ENCODE data around the gene CHRNB2.

CHRNB2 gene

DNA sequence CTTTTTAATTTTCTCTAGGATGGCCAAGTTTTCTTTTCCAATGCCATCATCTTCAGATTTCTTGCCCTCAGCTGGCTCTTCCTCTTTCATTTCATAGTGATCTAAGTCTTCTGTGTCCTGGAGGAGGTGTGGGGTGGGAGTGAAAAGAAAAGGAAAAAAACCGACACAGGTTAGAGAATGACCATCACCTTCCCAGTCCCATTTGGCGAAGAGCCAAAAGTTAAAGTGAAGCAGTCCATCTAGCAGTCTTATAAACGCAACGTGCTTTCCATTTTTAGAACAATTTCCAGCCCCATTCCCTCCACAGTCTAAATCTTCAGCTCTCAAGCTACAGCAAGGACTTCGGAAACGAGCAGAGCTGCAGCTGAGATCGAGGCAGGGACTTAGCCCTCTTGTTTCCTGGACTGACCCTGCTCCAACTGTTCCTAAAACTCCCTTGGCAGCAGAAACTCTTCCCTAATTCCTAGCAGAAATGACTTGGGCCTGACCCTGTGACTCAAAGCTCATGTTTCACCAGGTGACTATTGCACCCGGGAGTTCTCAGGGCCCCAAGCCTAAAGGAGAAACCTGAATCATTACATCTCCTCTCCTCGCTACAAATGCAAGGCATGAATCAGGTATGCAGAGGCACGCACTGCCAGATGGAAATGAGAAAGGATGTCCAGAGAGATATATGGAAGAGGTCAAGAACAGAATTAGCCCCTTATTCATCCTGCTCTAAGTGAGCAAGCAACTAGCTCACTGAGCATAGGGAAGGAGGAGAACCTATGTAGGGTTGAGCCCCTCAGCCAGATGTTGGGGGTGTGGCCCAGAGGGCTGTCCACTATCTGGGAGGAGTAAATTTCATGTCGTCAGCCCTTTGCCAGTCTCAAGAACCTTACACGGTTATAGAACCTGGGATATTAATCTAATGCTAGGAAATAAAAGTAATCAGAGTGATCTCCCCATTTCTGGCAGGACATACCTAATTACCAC, 14.2 kb upstream of the CHRNB2 start:
- no peak for ATAC-seq

DNA sequence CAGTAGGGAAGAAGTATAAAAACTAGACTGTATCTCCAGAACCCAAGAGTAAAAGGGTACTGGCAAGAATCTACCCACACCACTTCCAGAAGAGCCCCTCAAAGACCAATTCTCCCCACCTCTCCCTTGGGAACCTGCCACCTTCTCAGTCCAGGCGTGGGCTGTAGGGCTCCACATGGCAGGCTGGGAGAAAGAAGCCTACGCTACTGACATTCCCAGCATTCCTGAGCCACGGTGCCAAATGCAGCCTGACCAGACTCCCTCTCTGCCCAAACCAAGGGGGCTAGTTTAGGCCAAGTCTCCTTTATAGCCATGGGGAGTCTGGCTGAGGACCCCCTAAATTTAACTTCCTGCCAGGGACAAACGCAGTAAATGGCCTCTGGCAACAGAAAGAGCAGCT, 11.2 kb upstream of the CHRNB2 start:
- no peak for ATAC-seq

DNA sequence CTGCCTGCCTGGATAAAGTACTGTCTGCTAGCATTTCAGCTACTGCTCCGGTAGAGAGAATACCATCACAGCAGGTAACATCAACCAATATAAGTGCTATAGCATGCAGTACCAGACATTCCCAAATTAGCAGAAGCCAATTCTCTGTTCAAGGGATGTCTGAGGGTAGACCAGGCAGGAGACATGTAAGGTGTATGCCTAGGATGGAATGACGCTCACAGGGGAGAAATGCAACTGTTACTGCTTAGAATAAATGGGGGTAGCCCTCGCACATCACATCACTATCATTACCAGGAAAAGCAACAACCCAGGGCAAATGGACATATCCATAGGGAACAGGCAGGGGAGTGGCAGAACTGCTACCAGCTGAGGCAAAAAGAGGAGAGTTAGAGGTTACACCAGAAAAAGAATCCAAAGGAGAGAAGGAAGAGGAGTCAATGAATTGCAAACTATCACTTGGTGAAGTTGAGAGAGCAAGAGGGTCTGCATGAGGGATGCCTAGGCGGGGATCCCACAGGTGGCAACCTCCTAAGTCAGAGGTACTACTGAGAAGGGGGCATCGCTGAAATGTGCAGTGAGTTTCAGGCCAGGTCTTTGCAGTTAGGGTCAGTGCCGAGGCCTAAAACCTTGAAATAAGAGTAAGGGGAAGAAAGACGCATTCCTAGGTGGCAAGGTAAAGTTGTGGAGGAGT, 10.2 kb upstream of the CHRNB2 start:
- ATAC-seq = no peak

DNA sequence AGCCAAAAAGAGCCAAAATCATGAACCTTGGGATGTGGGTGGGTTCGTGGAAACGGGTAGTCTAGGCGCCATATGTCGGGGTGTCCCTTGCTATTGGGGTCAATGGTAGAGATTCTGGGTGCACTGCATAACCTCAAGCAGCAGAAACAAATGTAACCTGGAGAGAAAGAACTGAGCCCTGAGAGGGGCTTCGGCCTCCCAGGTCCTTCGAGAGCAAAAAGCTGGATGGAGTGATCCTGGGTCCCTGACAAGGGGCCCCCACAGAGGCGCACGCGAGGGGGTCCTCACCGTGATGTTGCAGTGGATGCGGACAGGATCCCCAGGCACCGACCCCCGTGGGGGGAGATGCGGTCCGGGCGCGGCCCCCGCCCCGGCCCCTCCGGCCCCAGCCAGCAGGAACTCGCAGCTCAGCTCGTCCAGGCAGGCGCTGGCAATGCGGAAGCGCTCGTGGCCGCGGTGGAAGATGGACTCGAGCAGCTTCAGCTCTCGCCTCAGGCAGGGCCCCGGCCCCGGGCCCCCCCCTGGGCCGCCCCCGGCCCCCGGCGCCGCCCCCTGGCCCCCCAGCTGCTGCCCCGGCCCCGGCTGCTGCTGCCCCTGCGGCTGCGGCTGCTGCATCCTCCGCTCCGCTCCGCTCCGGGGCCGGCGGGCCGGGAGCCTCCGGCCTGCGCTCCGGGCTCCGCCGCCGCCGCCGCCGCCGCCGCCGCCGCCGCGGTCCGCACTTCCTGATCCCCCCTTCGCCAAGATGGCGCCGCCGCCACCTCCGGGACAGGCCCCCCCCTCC, 9.4 kb upstream of the CHRNB2 start, which contains the start of gene UBE2Q1:
TSS of gene UBE2Q1 (minus strand) at position 724 of the 781 bp plus-strand sequence. CDS start at position 615, 109 bp downstream.
- no peak for ATAC-seq

DNA sequence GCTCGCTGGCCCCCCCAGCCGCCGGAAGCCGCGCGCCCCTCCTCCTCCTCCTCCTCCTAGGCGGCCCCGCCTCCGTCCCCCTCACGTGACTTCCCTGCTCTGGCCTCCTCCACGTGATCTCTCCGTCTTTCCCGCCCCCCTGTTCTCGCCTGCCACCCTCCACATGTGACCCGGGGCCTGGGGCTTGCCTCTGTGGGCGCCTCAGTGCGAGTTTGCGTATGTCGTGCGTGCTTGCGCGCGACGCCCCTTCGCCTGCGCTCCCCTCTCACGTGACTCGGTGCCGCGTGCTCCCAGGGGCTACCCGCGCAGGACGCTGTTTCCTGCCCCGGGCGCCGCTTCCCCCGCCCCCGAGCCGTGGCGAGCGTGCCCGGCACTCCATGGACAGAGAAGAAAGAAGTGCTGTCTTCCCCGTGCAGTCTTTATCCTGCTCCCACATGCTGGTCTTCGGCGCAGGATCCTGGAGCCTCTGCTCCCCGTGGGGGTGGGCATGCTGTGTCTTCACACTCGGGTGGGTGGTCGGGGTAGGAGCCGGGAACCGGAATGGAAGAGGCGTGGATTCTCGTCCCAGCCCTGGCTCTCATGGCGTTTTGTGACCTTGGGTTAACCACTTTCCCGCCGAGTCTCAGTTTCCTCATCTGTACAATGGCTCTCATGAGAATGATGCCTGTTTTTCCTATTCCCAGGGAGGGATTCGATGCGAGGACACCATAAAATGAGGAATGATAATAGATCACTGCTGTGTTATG, 8.7 kb upstream of the CHRNB2 start:
- peak; percentile 95 for ATAC-seq

DNA sequence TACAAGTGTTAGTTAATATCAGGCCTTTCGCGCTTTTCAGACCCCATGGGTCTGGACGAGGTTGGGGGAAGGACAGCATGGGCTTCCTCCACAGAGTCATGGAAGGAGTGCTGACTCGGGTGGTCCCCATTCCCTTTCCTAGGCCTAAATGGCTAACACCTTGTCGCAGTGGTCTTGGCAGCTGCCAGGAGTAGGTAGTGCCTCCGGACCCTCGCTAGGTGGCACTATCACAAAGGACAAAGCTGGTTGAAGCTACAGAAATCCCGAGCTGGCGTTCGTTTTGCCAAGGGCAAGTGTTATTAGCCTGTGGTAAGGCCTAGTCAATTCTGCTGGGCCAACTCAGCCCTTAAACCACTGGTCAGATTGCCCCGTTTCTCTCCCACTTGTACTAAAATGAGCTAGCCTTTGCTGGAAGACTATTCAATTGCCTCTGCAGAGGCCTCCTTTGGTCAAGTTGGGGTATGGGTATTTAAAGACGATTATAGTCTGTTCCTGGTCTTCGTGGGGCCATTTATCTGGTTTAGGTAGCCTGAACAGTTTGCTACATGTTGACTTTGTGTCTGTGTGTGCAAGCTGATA, 8.0 kb upstream of the CHRNB2 start:
- peak; percentile 40 to 44 for ATAC-seq

DNA sequence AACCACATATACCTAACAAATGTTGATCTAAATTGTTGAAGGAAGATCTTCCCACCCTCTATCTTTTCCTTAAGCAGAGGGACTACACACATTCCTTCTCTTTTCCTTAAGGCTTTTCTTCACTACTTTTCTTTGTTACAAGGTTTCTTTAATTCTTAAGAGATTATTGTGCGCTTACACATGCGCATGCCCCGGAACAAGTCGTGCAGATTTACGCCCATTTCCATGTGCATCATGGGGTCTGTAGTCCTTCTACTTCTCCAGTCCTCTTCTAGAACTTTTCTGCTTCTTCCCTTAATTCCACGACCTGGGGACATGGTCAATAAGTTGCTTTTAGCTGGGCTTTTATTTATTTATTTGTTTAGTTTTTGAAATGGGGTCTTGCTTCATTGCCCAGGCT, 1.7 kb upstream of the CHRNB2 start:
- ATAC-seq = no peak

DNA sequence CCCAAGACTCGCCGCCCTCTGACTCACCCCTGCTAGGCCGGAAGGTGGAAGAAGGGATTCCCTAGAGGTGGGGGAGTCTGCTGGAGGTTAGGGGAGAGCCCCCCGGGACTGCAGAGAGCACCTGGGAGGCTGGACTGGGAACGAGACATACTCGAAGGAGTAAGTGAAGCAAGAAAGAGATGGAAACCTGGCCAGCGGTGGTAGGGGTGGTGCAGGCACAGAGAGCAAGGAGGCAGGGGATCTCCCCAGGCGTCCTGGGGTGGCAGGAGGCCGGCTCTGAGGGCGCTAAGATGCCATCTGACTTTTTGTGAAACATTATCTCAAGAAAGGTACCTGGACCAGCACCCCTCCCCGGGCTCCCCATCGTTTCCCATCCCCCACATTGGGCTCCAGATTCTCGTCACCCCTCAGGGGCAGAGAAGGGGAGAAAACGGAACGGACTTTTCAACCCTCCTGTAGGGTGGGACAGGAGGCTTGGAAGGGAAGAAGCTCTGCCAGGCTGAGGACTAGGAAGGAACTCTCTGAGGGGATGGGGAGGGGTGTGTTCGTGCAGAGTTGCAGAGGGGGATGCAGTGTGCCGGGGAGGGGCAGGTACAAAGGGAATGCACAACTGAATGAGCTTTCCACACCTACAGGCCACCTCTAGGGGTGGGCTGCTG, 708 bp downstream of the CHRNB2 start:
- no peak for ATAC-seq

DNA sequence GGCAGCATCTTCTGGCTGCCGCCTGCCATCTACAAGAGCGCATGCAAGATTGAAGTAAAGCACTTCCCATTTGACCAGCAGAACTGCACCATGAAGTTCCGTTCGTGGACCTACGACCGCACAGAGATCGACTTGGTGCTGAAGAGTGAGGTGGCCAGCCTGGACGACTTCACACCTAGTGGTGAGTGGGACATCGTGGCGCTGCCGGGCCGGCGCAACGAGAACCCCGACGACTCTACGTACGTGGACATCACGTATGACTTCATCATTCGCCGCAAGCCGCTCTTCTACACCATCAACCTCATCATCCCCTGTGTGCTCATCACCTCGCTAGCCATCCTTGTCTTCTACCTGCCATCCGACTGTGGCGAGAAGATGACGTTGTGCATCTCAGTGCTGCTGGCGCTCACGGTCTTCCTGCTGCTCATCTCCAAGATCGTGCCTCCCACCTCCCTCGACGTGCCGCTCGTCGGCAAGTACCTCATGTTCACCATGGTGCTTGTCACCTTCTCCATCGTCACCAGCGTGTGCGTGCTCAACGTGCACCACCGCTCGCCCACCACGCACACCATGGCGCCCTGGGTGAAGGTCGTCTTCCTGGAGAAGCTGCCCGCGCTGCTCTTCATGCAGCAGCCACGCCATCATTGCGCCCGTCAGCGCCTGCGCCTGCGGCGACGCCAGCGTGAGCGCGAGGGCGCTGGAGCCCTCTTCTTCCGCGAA, 3.8 kb downstream of the CHRNB2 start:
- no peak for ATAC-seq

DNA sequence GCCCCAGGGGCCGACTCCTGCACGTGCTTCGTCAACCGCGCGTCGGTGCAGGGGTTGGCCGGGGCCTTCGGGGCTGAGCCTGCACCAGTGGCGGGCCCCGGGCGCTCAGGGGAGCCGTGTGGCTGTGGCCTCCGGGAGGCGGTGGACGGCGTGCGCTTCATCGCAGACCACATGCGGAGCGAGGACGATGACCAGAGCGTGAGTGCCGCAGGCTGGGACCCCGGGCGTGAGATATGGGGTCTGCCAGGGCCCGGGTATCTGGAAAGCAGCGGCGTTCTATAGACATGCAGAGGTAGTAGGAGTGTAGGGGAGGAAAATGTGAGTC, 4.3 kb downstream of the CHRNB2 start:
- ATAC-seq = no peak

DNA sequence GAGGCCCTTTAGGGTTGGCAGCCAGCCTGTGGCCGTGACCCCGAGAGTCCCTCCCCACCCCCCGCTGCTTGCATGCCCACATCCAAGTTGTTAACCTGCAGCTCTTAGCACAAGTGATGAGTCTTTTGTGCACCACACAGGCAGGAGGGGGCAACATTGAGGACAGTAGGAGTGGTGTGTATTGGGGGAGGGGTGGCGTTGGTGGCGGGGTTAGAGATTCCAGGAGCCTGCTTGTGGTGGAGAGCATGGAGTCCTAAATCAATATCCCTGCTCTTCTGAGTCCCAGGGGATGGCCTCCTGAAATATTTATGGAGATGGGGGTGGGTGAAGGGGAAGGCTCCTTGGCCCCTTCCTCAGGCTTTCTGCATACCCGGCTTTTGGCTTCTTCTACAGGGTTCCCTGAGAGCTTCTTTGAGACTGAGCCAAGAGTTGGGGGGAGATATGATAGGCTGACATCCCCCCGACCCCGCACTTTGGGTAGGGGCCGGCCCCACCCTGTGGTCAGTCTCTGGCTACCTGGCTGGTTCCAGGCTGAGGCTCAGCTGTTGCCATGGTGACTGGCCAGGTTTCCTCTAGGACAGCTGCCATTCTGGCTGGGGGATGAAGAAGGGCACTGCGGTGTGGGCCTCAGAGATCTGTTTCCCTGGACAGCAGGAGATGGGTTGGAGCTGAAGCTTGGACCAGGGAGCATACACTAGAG, 5.0 kb downstream of the CHRNB2 start:
- no peak for ATAC-seq

DNA sequence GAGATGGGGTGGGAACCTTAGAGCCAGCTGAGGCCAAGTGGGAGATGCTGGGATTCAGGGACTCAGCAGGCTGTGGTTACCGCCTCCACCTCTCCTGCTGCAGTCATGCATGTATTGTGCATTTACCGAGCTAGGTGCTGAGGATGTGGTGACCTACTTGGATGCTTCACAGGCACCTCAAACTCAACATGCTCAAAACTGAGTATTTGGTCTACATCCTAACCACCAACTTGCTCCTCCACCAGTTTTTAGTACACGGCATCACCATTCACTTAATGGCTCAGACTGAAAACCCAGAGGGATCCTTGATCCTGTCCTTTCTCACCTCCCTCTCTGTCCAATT, 5.6 kb downstream of the CHRNB2 start:
- no peak for ATAC-seq

DNA sequence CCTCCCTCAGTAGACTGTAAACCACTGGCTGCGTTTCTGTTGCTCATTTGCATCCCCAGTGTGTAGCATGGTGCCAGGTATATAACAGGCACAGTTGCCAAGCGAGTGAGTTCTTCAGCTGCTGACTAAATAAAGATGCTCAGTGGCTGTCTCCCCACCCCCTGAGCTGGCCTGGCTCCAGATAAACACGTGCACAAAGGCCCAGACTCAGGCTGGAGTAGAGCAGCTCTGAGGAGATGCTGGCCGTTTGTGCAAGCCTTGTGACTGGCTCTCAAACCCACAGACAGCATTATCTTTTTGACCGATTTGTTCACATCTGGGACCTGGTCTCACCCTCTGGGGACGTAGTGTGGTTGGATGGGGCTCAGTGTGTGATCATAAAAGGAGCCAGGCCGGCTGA, 7.1 kb downstream of the CHRNB2 start:
- ATAC-seq = no peak

DNA sequence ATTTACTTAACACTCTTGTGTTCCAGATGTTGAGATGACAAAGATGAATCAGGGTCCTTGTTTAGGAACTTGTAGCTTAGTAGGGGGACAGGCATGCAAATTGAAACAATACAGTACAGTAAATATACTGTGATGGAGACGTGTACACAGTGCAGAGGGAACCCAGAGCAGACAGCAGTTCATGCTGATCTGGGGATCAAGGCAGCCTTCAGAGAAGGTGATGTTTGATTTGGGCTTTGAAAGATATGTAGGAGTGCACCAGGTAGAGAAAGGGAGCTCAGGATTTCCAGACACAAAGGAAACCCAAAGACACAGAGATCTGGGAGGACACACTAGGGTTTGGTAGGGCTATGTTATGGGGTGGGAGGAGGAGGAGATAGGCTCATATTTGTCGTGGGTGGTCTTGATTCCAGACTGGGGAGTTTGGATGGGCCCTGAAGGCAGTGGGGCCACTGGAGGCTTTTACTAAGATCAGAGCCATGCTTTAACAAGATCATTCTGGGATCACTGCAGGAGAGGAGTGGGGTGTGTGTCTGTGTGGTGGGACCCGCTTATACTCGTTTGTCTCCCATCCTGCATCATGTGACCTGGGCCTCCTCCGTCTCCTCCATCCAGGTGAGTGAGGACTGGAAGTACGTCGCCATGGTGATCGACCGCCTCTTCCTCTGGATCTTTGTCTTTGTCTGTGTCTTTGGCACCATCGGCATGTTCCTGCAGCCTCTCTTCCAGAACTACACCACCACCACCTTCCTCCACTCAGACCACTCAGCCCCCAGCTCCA, 7.8 kb downstream of the CHRNB2 start:
- no peak for ATAC-seq

DNA sequence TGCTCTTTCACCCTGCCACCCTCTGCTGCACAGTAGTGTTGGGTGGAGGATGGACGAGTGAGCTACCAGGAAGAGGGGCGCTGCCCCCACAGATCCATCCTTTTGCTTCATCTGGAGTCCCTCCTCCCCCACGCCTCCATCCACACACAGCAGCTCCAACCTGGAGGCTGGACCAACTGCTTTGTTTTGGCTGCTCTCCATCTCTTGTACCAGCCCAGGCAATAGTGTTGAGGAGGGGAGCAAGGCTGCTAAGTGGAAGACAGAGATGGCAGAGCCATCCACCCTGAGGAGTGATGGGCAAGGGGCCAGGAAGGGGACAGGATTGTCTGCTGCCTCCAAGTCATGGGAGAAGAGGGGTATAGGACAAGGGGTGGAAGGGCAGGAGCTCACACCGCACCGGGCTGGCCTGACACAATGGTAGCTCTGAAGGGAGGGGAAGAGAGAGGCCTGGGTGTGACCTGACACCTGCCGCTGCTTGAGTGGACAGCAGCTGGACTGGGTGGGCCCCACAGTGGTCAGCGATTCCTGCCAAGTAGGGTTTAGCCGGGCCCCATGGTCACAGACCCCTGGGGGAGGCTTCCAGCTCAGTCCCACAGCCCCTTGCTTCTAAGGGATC, 8.5 kb downstream of the CHRNB2 start:
- no peak for ATAC-seq

DNA sequence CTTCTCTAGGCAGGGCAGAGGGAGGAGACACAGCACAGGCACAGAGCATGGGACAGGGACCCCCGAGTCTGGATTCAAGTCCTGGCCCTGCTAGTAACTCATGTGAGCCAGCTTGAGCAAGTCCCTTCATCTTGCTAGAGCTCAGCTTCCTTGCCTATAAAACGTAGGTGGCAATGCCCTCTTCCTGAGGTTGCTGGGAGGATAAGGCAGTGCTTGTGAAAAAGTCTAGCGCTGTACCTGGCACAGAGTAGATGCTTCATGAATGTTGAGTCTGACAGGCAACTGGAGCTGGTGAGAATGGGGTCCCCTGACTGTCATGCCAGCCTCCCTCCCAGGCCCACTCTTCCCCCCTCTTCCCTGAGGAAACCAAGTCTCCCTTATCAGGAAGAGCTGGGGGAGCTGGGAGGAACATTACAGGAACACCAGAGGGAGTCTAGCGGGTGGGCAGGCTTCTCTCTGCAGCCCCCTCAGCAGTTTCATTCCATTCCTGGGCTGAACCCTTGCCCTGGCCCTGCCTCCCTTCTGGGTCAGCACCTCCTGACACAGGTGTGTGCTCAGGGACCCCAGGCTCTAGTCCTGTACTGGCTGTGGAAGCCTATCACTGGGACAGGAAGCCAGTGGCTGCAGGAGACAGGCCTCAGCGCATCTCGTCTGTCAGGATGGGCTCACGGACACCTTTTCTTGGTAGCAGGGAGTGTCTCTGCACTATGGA, 9.9 kb downstream of the CHRNB2 start:
- peak in 1 of 2 donors; percentile 23 for ATAC-seq

DNA sequence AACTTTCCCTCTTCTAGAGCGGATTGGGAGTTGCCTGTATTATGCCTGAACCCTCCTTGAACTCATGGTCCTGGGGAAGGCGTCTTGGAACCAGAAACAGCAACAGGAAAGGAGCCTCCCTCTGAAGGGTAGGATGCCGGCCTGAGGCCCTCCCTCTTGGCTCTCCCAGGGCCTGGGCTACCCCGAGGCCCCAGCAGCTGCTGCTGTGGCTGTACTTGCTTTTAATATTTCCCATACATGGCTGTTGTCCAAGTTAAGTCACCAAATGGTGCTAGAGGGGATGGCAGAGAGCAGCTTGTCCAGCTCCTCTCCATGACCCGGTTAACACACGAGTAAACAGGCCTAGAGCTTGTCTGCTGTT, 10.5 kb downstream of the CHRNB2 start:
- no peak for ATAC-seq

DNA sequence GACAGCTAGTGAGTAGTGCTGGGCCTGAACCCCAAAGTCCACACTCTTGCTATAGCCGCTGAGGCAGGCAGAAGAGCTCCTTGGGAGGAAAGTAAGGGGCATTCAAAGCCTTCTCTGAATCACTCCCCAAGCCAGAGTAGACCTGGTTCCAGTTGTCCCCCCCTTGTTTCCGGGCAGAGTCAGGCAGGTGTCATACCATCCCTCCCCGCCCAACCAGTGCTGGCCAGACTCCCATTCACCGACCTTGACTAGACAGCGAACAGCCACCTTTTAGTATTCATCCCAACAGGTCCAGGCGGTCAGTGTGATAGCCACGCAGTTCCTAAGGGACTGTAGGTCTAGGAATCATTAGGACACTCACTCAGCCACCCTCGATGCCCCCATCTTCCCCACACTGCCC, 11.8 kb downstream of the CHRNB2 start:
- no peak for ATAC-seq

DNA sequence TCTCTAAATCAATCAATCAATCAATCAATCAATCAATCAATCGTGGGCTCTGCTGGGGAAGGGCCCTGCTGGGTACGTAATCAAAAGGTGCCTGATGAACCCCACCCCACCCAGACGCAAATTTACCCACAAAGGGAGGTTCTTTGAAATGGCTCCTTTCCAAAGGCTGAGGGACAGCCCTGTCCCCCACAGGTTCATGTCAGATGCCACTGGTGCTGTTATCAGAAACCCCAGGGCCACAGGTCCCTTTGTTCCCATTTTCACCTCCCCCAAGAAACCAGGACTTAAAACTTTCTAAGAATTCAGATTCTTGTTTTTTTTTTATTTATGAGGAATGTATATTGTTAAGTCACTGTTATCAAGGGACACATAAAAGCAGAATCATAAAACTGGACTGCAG, 14.2 kb downstream of the CHRNB2 start:
- ATAC-seq = no peak
